Spleen (tissue), 7 donors: ENCODE results near the gene PHLDB2.

Experiments
- POLR2A ChIP-seq, 3 donors: fragments of 450-650 bp; IDR thresholded peaks; one replicate each; pipeline ENCODE4 v1.5.1; 2017; ENCODE audit warnings: antibody characterized with exemption in 3 of 3, mild to moderate bottlenecking in 1 of 3
- POLR2AphosphoS5 ChIP-seq, 3 donors: sonication (generic); formaldehyde crosslinking; IDR thresholded peaks; one replicate each; pipeline ENCODE4 v1.5.1; 2017; ENCODE audit warnings: antibody characterized with exemption in 3 of 3
- TF ChIP-seq, protein P1 (sequence below), 11 experiments: fragments of 200-600 bp in 7 of 11; fragments of 450-650 bp in 4 of 11; sonication (generic) in 4 of 11; IDR thresholded peaks in 8 of 11; conservative IDR thresholded peaks in 3 of 11; 1 replicate in 7 of 11; 2 replicates in 4 of 11; pipeline versions ENCODE4 v1.4.0 to v1.8.0; 2016 to 2021; ENCODE audit warnings: antibody characterized with exemption in 11 of 11, inconsistent platforms in 4 of 11, mild to moderate bottlenecking in 1 of 11
- donor health status: DM: no; HTN: no; CAD: no; lungs with moderate emphysema.
- donor health status: DM: no; HTN: no; CAD: no.
- donor health status: DM: no; HTN: no; CAD: no.

GRCh38 chr3:111975131-111975530, 116.1 kb downstream of the PHLDB2 start:
- TF ChIP-seq, protein P1, sequence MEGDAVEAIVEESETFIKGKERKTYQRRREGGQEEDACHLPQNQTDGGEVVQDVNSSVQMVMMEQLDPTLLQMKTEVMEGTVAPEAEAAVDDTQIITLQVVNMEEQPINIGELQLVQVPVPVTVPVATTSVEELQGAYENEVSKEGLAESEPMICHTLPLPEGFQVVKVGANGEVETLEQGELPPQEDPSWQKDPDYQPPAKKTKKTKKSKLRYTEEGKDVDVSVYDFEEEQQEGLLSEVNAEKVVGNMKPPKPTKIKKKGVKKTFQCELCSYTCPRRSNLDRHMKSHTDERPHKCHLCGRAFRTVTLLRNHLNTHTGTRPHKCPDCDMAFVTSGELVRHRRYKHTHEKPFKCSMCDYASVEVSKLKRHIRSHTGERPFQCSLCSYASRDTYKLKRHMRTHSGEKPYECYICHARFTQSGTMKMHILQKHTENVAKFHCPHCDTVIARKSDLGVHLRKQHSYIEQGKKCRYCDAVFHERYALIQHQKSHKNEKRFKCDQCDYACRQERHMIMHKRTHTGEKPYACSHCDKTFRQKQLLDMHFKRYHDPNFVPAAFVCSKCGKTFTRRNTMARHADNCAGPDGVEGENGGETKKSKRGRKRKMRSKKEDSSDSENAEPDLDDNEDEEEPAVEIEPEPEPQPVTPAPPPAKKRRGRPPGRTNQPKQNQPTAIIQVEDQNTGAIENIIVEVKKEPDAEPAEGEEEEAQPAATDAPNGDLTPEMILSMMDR (IDR thresholded peaks at IDR 0.05 in 8 of 11, conservative IDR thresholded peaks at IDR 0.05 in 3 of 11) = no peak
- TF ChIP-seq POLR2A (IDR thresholded peaks at IDR 0.05) (no peak), POLR2AphosphoS5 (IDR thresholded peaks at IDR 0.05) (no peak)
